Adrenal gland (tissue), 5 donors: ENCODE results near the gene PAEP.

Experiments used
- POLR2A ChIP-seq, 2 donors: fragments of 450-650 bp; IDR thresholded peaks; one replicate each; pipeline ENCODE4 v1.6.1; 2017; ENCODE audit warnings: antibody characterized with exemption in 2 of 2, mild to moderate bottlenecking in 2 of 2, moderate library complexity in 1 of 2
- TF ChIP-seq, protein P1 (sequence below), 6 experiments: fragments of 450-650 bp in 4 of 6; fragments of 200-600 bp in 2 of 6; sonication (generic) in 1 of 6; IDR thresholded peaks; 1 replicate in 5 of 6; 2 replicates in 1 of 6; pipeline versions ENCODE4 v1.5.1 to v1.8.0; 2016 to 2021; ENCODE audit warnings: antibody characterized with exemption in 6 of 6, mild to moderate bottlenecking in 2 of 6, moderate library complexity in 1 of 6
- donor health status: DM: no; HTN: no; CAD: no.

DNA sequence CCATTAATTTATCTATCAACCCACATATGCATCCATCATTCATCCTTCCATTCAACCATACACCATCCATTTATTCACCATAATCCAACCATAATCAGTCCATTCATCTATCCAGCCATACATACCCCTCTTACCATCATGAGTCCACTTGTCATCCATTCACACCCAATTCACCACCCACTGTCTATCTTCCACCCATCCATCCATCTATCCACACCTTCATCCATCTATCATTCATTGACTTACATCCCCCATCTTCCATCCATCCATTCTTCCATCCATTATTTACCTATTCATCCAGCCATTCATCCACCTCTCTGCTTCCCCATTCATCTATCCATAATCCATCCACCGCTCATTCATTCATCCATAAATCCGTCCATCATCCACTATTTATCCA lies 17.8 kb downstream of the PAEP start:
- no peak for TF ChIP-seq POLR2A (IDR thresholded peaks at IDR 0.05)
- TF ChIP-seq, protein P1, sequence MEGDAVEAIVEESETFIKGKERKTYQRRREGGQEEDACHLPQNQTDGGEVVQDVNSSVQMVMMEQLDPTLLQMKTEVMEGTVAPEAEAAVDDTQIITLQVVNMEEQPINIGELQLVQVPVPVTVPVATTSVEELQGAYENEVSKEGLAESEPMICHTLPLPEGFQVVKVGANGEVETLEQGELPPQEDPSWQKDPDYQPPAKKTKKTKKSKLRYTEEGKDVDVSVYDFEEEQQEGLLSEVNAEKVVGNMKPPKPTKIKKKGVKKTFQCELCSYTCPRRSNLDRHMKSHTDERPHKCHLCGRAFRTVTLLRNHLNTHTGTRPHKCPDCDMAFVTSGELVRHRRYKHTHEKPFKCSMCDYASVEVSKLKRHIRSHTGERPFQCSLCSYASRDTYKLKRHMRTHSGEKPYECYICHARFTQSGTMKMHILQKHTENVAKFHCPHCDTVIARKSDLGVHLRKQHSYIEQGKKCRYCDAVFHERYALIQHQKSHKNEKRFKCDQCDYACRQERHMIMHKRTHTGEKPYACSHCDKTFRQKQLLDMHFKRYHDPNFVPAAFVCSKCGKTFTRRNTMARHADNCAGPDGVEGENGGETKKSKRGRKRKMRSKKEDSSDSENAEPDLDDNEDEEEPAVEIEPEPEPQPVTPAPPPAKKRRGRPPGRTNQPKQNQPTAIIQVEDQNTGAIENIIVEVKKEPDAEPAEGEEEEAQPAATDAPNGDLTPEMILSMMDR (IDR thresholded peaks at IDR 0.05): no peak
